Transverse colon (tissue), 4 donors: ENCODE data around the gene SBK2. TPM values are rescaled to one million over a fixed set of nuclear protein-coding genes. Genes with fewer than 3 reads are reported as not detected.
"Not testable (repeated sequence)": the region's sequence is repeated elsewhere in the genome, so short reads cannot be mapped to it uniquely, and the experiment has no call there.

Source experiments
- DNase-seq: peaks from one replicate; pipeline ENCODE4 v3.0.0-alpha.2; 2019
- H3K27ac ChIP-seq, 4 donors: fragments of 200-600 bp; sonication (generic); 2 replicates each; pipeline ENCODE4 v1.5.1; 2016 to 2018; ENCODE audit warnings: inconsistent platforms in 4 of 4
- H3K27me3 ChIP-seq: fragments of 200-600 bp; sonication (generic); 2 replicates; pipeline ENCODE4 v1.5.1; 2017; ENCODE audit warnings: inconsistent platforms
- H3K36me3 ChIP-seq, 4 donors: fragments of 200-600 bp; sonication (generic); 2 replicates each; pipeline ENCODE4 v1.5.1; 2017 to 2019; ENCODE audit warnings: inconsistent platforms in 4 of 4
- H3K4me1 ChIP-seq, 4 donors: fragments of 200-600 bp; sonication (generic); 2 replicates each; pipeline ENCODE4 v1.5.1; 2017 to 2020; ENCODE audit warnings: inconsistent platforms in 4 of 4
- H3K4me3 ChIP-seq, 4 donors: fragments of 200-600 bp; sonication (generic); 1 replicate in 1 of 4; 2 replicates in 3 of 4; pipeline versions ENCODE4 v1.5.1 to v1.6.1; 2017 to 2019; ENCODE audit warnings: inconsistent platforms in 4 of 4
- H3K9me3 ChIP-seq, 2 donors: fragments of 200-600 bp; sonication (generic); 2 replicates each; pipeline ENCODE4 v1.5.1; 2017 to 2019; ENCODE audit warnings: inconsistent platforms in 2 of 2
- CTCF ChIP-seq, 5 experiments: fragments of 200-600 bp in 3 of 5; fragments of 450-650 bp in 2 of 5; sonication (generic) in 3 of 5; IDR thresholded peaks; 1 replicate in 2 of 5; 2 replicates in 3 of 5; pipeline ENCODE4 v1.5.1; 2016 to 2017; ENCODE audit warnings: antibody characterized with exemption in 5 of 5, inconsistent platforms in 3 of 5, mild to moderate bottlenecking in 2 of 5, moderate library complexity in 1 of 5
- EP300 ChIP-seq: sonication (generic); formaldehyde crosslinking; IDR thresholded peaks from one replicate; pipeline ENCODE4 v1.6.1; 2017; ENCODE audit warnings: antibody characterized with exemption, low read depth
- POLR2A ChIP-seq: fragments of 450-650 bp; IDR thresholded peaks from one replicate; pipeline ENCODE4 v1.6.1; 2016; ENCODE audit warnings: antibody characterized with exemption, mild to moderate bottlenecking, moderate library complexity
- POLR2AphosphoS5 ChIP-seq, 3 donors: sonication (generic); formaldehyde crosslinking; IDR thresholded peaks; one replicate each; pipeline ENCODE4 v1.6.1; 2016; ENCODE audit warnings: antibody characterized with exemption in 3 of 3
- WGBS, 2 donors: methylation state at CpG; one replicate each; pipeline ENCODE4 v1.1.5; 2018; ENCODE audit warnings: low coverage in 1 of 2; 5-methylcytosine and 5-hydroxymethylcytosine counted together
- in situ Hi-C, 4 donors: fragments of 200-750 bp; cut with MboI; loops; one replicate each; pipeline versions ENCODE4 v1.15.0 to v1.15.1; 2017; ENCODE audit warnings: low sequenced_read_pairs in 3 of 4, low pct_ligation_motif_present in 1 of 4, low pct_unique_long_range_greater_than_20kb in 1 of 4
- intact Hi-C: fragments of 100-400 bp; cut with DNase I; formaldehyde crosslinking; loops from one replicate; pipeline ENCODE4 v1.15.1; 2023; ENCODE audit warnings: low total_unique reads
- total RNA-seq, 4 donors: library from RNA; depleted of rRNA; stranded (reverse); fragments of >200 nt; gene quantifications; one replicate each; pipeline ENCODE4 v1.1.0, GENCODE V29; 2016

Gene SBK2
- total RNA-seq = not detected

GRCh38 chr19:55536951-55537740, at the start of gene SBK2:
TSS of gene SBK2 (minus strand) at chr19:55537133. CDS start at chr19:55536294, 839 bp downstream.
- Histone ChIP-seq H3K36me3 (no peaks in the 10 kb centered on the region), H3K9me3 (no peaks in the 10 kb centered on the region), H3K4me3 (no peak within 1 kb of the TSS), H3K27me3 (no peaks in the 10 kb centered on the region), H3K27ac (no peak within 1 kb of the TSS), H3K4me1 (no peaks in the 10 kb centered on the region)
- TF ChIP-seq CTCF (IDR thresholded peaks at IDR 0.05) = no peak
- TF ChIP-seq POLR2AphosphoS5 (IDR thresholded peaks at IDR 0.05) = no peak
- no peak for TF ChIP-seq EP300
- no peak for TF ChIP-seq POLR2A
- 46% methylated on average over 13 of the region's 14 CpGs; no CpG with 5 or more reads in 1 of the 2 donors for WGBS, 2 donors
- in situ Hi-C loops (no loop called here), intact Hi-C loops (no loop called here)
- no peak for DNase-seq

- intact Hi-C loops (loop anchor here (10.0 kb wide), 1 partner anchor 71 kb away; no protein-coding TSS in a partner anchor), in situ Hi-C loops (no loop called here)
- Histone ChIP-seq H3K27me3 (peaks cover 5% of the 10 kb centered on the region), H3K4me1 (peaks cover 8 to 41% (median 32%) of the 10 kb centered on the region in 4 donors), H3K4me3 (peak overlapping the region; percentile 8 to 38 (median 13)), H3K27ac (peak overlapping the region; percentile 5 to 55 (median 27)), H3K36me3 (no peaks in the 10 kb centered on the region), H3K9me3 (no peaks in the 10 kb centered on the region)
- TF ChIP-seq POLR2AphosphoS5 (IDR thresholded peaks at IDR 0.05) (no peak), CTCF (IDR thresholded peaks at IDR 0.05) (no peak), EP300 (no peak), POLR2A (no peak)
- WGBS, 2 donors = 3 to 7% methylated on average over 15 to 30 of the region's 36 CpGs
- DNase-seq = peak; percentile 71
Observed at GRCh38 chr19:55585658-55586339, 48.9 kb upstream of the SBK2 start.

- DNase-seq = no peak
- in situ Hi-C loops (no loop called here), intact Hi-C loops (loop anchor here (10.0 kb wide), 1 partner anchor 70 kb away; no protein-coding TSS in a partner anchor)
- Histone ChIP-seq H3K4me3 (no peak overlapping the region), H3K27me3 (peaks cover 5% of the 10 kb centered on the region), H3K4me1 (peaks cover 8 to 45% (median 37%) of the 10 kb centered on the region in 4 donors), H3K36me3 (no peaks in the 10 kb centered on the region), H3K27ac (no peak overlapping the region), H3K9me3 (no peaks in the 10 kb centered on the region)
- TF ChIP-seq EP300 (no peak), POLR2A (no peak), CTCF (IDR thresholded peaks at IDR 0.05) (no peak), POLR2AphosphoS5 (IDR thresholded peaks at IDR 0.05) (no peak)
- WGBS, 2 donors = 60 to 87% methylated on average over 1 to 11 of the region's 11 CpGs
Observed at GRCh38 chr19:55584871-55585270, 47.9 kb upstream of the SBK2 start.

GRCh38 chr19:55583897-55584296, 47.0 kb upstream of the SBK2 start:
- H3K4me3 ChIP-seq, H3K27ac ChIP-seq, in situ Hi-C loops, H3K27me3 ChIP-seq, DNase-seq, H3K9me3 ChIP-seq, H3K36me3 ChIP-seq: not testable (repeated sequence)
- WGBS, 2 donors = 87 to 90% methylated on average over 7 to 8 of the region's 8 CpGs
- peaks cover 8 to 50% (median 41%) of the 10 kb centered on the region in 4 donors for H3K4me1 ChIP-seq
- intact Hi-C loops = loop anchor here (10.0 kb wide), 1 partner anchor 69 kb away; no protein-coding TSS in a partner anchor

- H3K4me3 ChIP-seq, in situ Hi-C loops, H3K27ac ChIP-seq, H3K36me3 ChIP-seq, H3K9me3 ChIP-seq, H3K27me3 ChIP-seq, DNase-seq: not testable (repeated sequence)
- WGBS, 2 donors = 60 to 67% methylated on average over 1 to 4 of the region's 4 CpGs
- H3K4me1 ChIP-seq = peaks cover 8 to 44% (median 36%) of the 10 kb centered on the region in 4 donors
- intact Hi-C loops = loop anchor here (10.0 kb wide), 1 partner anchor 67 kb away; no protein-coding TSS in a partner anchor
Observed at GRCh38 chr19:55582284-55582683, 45.4 kb upstream of the SBK2 start.
